Activated CD4-positive, alpha-beta T cell treated with anti-CD3 and anti-CD28 coated beads for 24 hours (primary cell): ENCODE measurements around the gene CDKAL1.
"Not testable (repeated sequence)": the region's sequence is repeated elsewhere in the genome, so short reads cannot be mapped to it uniquely, and the experiment has no call there.

Experiments used
- DNase-seq, 2 donors: peaks; one replicate each; pipeline ENCODE4 v3.0.0-alpha.2; 2020; ENCODE audit warnings: low read depth in 2 of 2

CDKAL1 gene

DNA sequence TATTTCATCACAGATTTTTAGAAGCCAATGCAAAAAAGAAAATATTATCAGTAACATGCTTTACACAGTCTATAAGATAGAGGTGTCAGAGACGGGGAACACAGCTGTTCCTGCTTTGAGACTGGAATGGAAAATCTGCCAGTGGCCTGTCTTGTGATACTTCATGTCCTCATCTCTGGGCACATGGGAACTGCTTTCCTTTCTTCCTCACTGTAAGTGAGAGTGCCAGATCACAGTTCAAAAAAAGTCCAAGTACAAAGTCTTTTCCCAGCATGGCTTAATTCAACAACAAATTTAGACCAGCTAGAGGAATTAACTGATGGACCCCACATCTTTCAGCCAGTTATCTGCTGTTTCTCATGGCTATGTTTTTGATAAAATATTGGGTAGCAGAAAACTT, 490.4 kb downstream of the CDKAL1 start:
- DNase-seq: no peak

GRCh38 chr6:21026576-21027273, 492.5 kb downstream of the CDKAL1 start:
- DNase-seq: no peak

- no peak for DNase-seq
Observed at GRCh38 chr6:21027507-21027906, 493.2 kb downstream of the CDKAL1 start.

DNA sequence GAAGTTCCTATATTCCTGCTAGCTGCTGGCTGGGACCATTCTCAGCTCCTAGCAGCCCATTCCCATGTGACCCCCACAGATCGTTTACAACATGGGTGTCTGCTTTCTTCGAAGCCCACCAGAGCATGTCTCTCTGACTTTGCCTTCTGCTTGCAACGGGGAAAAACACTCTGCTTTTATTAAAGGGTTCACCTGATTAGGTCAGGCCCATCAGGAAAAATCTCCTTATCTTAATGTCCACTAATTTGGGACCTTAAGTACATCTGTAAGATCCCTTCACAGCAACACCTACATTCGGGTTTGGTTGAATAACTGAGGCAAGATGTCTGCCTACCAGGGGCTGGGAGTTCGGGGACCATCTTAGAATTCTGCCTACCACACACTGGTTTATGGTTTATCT, 496.9 kb downstream of the CDKAL1 start:
- no peak for DNase-seq

DNA sequence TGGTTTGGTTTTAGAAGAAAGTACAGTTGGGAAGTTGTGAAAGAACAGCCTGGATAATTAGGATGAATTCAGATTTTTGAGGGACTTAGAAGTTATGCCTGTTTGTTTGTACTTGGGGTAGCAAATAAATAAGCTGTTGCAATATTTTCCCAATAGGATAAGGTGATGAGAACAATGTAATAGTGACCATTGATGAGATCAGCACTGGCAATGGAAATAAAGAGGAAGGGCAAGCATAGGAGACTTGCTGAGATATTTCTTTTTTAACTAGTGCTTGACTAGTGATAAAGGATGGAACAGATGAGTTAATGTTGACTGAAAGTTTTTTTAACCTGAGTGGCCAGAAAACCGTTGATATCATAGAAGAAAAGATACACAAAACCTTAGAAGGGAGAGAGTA, 498.8 kb downstream of the CDKAL1 start:
- no peak for DNase-seq

DNA sequence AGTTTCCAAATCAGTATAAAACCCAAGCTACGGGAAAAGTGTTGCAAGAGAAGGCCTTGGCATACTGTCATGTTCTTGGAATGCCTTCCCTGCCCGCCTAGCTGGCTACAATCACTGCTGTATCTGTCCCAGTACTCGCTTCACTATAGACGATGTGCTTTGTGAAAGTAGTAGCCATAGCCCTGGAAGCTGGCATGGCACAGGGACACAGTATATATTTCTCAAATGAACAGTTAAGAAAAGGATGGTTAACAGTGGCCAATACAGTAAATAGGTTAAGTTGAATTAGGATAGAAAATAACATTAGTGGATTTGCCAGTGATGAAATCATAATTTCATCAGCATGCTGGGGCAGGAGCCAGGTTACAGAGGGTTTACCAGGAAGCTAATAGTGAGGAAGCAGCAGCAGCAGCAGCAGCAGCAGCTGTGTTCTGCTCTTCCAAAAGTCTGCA, 499.3 kb downstream of the CDKAL1 start:
- DNase-seq: no peak

GRCh38 chr6:21034345-21034744, 500.1 kb downstream of the CDKAL1 start:
- DNase-seq: no peak

GRCh38 chr6:21037453-21037852, 503.2 kb downstream of the CDKAL1 start:
- no peak for DNase-seq

GRCh38 chr6:21039926-21040325, 505.7 kb downstream of the CDKAL1 start:
- DNase-seq: no peak

- DNase-seq: no peak
Observed at GRCh38 chr6:21045135-21045700, 511.0 kb downstream of the CDKAL1 start.

- DNase-seq: no peak
Observed at GRCh38 chr6:21046276-21046675, 512.0 kb downstream of the CDKAL1 start.

GRCh38 chr6:21048047-21048446, 513.8 kb downstream of the CDKAL1 start:
- no peak for DNase-seq

- DNase-seq: no peak
Observed at GRCh38 chr6:21049148-21049547, 514.9 kb downstream of the CDKAL1 start.

GRCh38 chr6:21049572-21049971, 515.3 kb downstream of the CDKAL1 start:
- DNase-seq: no peak

DNA sequence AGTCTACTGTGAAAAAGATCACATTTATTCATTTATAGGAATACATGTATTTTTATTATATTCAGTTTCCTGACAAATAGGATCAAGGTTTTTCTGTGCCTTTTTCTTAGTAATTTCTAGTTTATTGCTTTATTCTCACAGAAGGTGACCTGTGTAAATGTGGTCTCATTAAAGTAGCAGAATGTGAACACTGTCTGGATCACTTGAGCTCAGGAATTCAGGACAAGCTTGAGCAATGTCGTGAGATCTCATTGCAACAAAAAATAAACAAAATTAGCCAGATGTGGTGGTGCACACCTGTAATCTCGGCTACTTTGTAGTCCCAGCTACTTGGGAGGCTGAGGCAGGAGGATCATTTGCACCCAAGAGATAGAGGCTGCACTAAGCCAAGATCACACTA, 516.7 kb downstream of the CDKAL1 start:
- DNase-seq: no peak

- DNase-seq: no peak
Observed at GRCh38 chr6:21051777-21052176, 517.5 kb downstream of the CDKAL1 start.

DNA sequence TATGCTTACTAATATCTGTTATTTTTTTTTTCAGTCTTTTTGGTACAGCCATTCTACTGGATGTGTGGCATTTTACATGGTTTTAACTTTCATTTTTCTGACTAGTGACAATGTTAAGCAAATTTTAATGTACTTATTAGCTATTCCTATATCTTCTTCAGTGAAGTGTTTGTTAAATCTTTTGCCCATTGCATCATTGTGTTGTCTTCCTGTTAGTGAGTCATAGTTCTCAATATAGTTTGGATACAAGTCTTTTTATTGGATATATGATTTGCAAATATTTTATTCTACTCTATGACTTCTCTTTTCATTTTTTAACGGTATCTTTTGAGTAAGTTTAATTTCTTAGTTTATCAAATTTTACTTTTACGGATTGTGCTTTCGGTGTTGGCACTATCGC, 519.4 kb downstream of the CDKAL1 start:
- no peak for DNase-seq

DNA sequence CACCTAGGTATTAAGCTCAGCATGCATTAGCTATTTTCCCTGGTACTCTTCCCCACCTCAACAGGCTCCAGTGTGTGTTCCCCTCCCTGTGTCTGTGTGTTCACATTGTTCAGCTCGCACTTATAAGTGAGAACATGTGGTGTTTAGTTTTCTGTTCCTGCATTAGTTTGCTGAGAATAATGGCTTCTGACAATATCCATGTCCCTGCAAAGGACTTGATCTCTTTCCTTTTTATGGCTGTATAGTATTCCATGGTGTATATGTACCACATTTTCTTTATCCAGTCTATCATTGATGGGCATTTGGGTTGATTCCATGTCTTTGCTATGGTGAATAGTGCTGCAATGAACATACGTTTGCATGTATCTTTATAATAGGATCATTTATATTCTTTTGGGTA, 521.2 kb downstream of the CDKAL1 start:
- DNase-seq: not testable (repeated sequence)

GRCh38 chr6:21061892-21062291, 527.6 kb downstream of the CDKAL1 start:
- DNase-seq: no peak

- DNase-seq: no peak
Observed at GRCh38 chr6:21064756-21065340, 530.6 kb downstream of the CDKAL1 start.

DNA sequence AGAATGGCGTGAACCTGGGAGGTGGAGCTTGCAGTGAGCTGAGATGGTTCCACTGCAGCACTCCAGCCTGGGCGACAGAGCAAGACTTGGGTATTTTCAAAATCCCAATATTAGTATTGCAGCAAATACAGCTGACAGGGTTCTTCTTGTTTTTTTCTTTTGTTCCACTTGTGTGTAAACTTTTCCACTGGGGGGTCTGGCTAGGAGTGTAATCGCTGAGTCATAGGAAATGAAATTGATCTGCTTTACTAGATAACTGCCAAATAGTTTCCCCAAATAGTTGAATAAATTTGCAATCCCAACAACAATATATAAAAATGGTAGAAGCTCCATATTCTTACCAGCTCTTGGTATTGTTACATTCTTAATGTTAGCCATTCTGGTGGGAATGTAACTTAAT, 533.3 kb downstream of the CDKAL1 start:
- DNase-seq: no peak

DNA sequence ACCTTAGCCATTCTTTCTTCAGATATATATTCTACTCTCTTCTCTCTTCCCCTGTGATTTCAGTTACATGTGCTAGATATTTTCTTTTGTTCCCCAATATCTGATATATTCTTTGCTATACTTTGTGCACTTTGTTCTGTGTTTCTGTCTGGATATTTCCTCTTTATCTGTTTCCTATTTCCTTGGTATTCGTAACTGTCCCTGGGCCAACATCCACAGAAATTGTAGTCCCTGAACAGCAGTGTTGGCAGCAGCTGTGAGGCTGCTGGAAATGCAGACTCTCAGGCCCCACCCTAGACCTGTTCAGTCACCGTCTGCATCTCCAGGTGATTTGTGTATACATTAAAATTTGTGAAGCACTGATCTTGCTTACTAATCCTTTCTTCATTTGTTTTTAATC, 536.4 kb downstream of the CDKAL1 start:
- DNase-seq: no peak

DNA sequence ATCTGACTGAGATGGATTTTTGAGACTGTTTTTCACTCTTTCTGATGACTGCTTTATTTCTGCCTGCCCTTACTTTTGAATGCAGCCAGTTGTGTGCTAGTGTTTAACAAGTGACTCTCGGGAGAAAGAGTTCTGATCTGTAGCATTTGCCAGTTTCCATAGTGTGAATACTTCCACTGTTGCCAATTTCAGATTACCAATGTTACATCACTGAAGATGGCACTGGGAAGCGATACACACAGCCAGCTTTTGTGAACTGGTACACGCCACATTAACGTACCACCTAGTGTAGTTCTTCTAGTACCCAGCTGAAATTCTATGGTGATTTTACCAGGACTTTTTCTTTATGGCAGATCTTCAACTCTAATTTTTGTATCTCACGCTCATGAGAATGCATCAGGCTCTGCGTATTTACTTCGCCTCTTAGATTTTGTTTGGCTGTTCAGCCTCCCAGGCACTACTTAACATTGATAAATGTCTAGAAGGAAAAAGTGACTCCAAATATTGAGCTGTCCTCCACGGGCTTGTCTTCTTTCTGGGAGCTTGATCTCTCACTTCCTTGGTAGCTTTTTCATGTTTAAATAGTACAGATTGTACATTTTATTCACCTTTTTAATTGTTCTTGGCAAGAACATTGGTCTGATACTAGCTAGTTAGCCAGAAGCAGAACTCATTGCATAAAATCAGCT, 537.7 kb downstream of the CDKAL1 start:
- DNase-seq: no peak
